Vagina (tissue), 2 donors: ENCODE data around the gene ADAMTS7. TPM values are rescaled to one million over a fixed set of nuclear protein-coding genes. Genes with fewer than 3 reads are reported as not detected.
"Not testable (repeated sequence)": the region's sequence is repeated elsewhere in the genome, so short reads cannot be mapped to it uniquely, and the experiment has no call there.

Experiments
- DNase-seq, 2 donors: peaks; one replicate each; pipeline ENCODE4 v3.0.0-alpha.2; 2017; ENCODE audit errors: extremely low spot score in 2 of 2
- H3K27ac ChIP-seq: fragments of 200-600 bp; sonication (generic); one replicate; pipeline ENCODE4 v1.5.1; 2019
- H3K27me3 ChIP-seq: fragments of 200-600 bp; sonication (generic); one replicate; pipeline ENCODE4 v1.5.1; 2019
- H3K36me3 ChIP-seq, 2 donors: fragments of 200-600 bp; sonication (generic); one replicate each; pipeline ENCODE4 v1.5.1; 2017 to 2019
- H3K4me1 ChIP-seq: fragments of 200-600 bp; sonication (generic); one replicate; pipeline ENCODE4 v1.5.1; 2019
- H3K4me3 ChIP-seq, 2 donors: fragments of 200-600 bp; sonication (generic); 1 replicate in 1 of 2; 2 replicates in 1 of 2; pipeline ENCODE4 v1.5.1; 2016 to 2019
- H3K9me3 ChIP-seq: fragments of 200-600 bp; sonication (generic); one replicate; pipeline ENCODE4 v1.5.1; 2019
- CTCF ChIP-seq, 3 experiments: fragments of 450-650 bp in 2 of 3; fragments of 200-600 bp in 1 of 3; sonication (generic) in 1 of 3; IDR thresholded peaks; one replicate each; pipeline ENCODE4 v1.5.1; 2017 to 2019; ENCODE audit warnings: antibody characterized with exemption in 3 of 3, mild to moderate bottlenecking in 2 of 3, moderate library complexity in 2 of 3
- POLR2A ChIP-seq, 2 donors: fragments of 450-650 bp; IDR thresholded peaks; one replicate each; pipeline ENCODE4 v1.6.1; 2017; ENCODE audit warnings: antibody characterized with exemption in 2 of 2, mild to moderate bottlenecking in 2 of 2, moderate library complexity in 2 of 2
- POLR2AphosphoS5 ChIP-seq, 2 donors: sonication (generic); formaldehyde crosslinking; IDR thresholded peaks; one replicate each; pipeline ENCODE4 v1.9.0; 2017; ENCODE audit warnings: antibody characterized with exemption in 2 of 2, mild to moderate bottlenecking in 2 of 2, low read depth in 1 of 2; ENCODE audit not compliant: insufficient read depth in 1 of 2
- intact Hi-C: fragments of 100-400 bp; cut with DNase I; formaldehyde crosslinking; loops from one replicate; pipeline ENCODE4 v1.15.1; 2023
- total RNA-seq: library from RNA; depleted of rRNA; stranded (reverse); fragments of >200 nt; gene quantifications from one replicate; pipeline ENCODE4 v1.2.3, GENCODE V29; 2016

ADAMTS7 gene
- total RNA-seq, 1 donor from 2014 or later, result 2.5 TPM

GRCh38 chr15:78726870-78727551 is 84.3 kb downstream of the ADAMTS7 start:
- Histone ChIP-seq H3K36me3 (no peaks in the 10 kb centered on the region), H3K4me1 (no peaks in the 10 kb centered on the region), H3K27ac (no peak overlapping the region), H3K4me3 (no peak overlapping the region), H3K9me3 (no peaks in the 10 kb centered on the region), H3K27me3 (no peaks in the 10 kb centered on the region)
- DNase-seq, result no peak
- TF ChIP-seq POLR2A (IDR thresholded peaks at IDR 0.05) (no peak), CTCF (IDR thresholded peaks at IDR 0.05) (no peak), POLR2AphosphoS5 (IDR thresholded peaks at IDR 0.05; ENCODE audit: insufficient read depth in 1 of 2, low read depth in 1 of 2) (no peak)
- intact Hi-C loops, result no loop called here

- not testable (repeated sequence) for H3K36me3 ChIP-seq, H3K4me3 ChIP-seq, H3K9me3 ChIP-seq, DNase-seq, H3K27ac ChIP-seq, H3K4me1 ChIP-seq, H3K27me3 ChIP-seq
- intact Hi-C loops, result loop anchor here (5.0 kb wide), 1 partner anchor 103 kb away; no protein-coding TSS in a partner anchor
These were observed 91.3 kb downstream of the ADAMTS7 start for GRCh38 chr15:78719819-78720450.

GRCh38 chr15:78718837-78719236 is 92.4 kb downstream of the ADAMTS7 start:
- Histone ChIP-seq H3K36me3 (no peaks in the 10 kb centered on the region), H3K27ac (no peak overlapping the region), H3K9me3 (no peaks in the 10 kb centered on the region), H3K4me3 (no peak overlapping the region), H3K27me3 (no peaks in the 10 kb centered on the region), H3K4me1 (no peaks in the 10 kb centered on the region)
- no peak for DNase-seq
- TF ChIP-seq CTCF (IDR thresholded peaks at IDR 0.05) (no peak), POLR2A (IDR thresholded peaks at IDR 0.05) (no peak), POLR2AphosphoS5 (IDR thresholded peaks at IDR 0.05; ENCODE audit: insufficient read depth in 1 of 2, low read depth in 1 of 2) (no peak)
- intact Hi-C loops, result loop anchor here (5.0 kb wide), 1 partner anchor 102 kb away; no protein-coding TSS in a partner anchor

GRCh38 chr15:78717956-78718656 is 93.2 kb downstream of the ADAMTS7 start:
- H3K4me3 ChIP-seq, result no peak overlapping the region
- H3K4me1 ChIP-seq, result no peaks in the 10 kb centered on the region
- no peaks in the 10 kb centered on the region for H3K9me3 ChIP-seq
- H3K36me3 ChIP-seq, result no peaks in the 10 kb centered on the region
- H3K27ac ChIP-seq, result no peak overlapping the region
- TF ChIP-seq CTCF (IDR thresholded peaks at IDR 0.05) (no peak), POLR2A (IDR thresholded peaks at IDR 0.05) (no peak), POLR2AphosphoS5 (IDR thresholded peaks at IDR 0.05; ENCODE audit: insufficient read depth in 1 of 2, low read depth in 1 of 2) (no peak)
- intact Hi-C loops, result loop anchor here (5.0 kb wide), 1 partner anchor 101 kb away; no protein-coding TSS in a partner anchor
- DNase-seq, result no peak
- H3K27me3 ChIP-seq, result no peaks in the 10 kb centered on the region

GRCh38 chr15:78716651-78717050 is 94.6 kb downstream of the ADAMTS7 start:
- H3K27ac ChIP-seq, result no peak overlapping the region
- no peak for TF ChIP-seq CTCF (IDR thresholded peaks at IDR 0.05)
- no peak for TF ChIP-seq POLR2AphosphoS5 (IDR thresholded peaks at IDR 0.05; ENCODE audit: insufficient read depth in 1 of 2, low read depth in 1 of 2)
- no peak for TF ChIP-seq POLR2A (IDR thresholded peaks at IDR 0.05)
- no peaks in the 10 kb centered on the region for H3K27me3 ChIP-seq
- no peak overlapping the region for H3K4me3 ChIP-seq
- no peak for DNase-seq
- intact Hi-C loops, result loop anchor here (5.0 kb wide), 1 partner anchor 99 kb away; no protein-coding TSS in a partner anchor
- no peaks in the 10 kb centered on the region for H3K36me3 ChIP-seq
- H3K9me3 ChIP-seq, result no peaks in the 10 kb centered on the region
- no peaks in the 10 kb centered on the region for H3K4me1 ChIP-seq
